ENCODE measurements around the gene VEGFB.
A peak's percentile ranks its signal among the peaks of the same experiment; 100 is the strongest.

Gene VEGFB

DNA sequence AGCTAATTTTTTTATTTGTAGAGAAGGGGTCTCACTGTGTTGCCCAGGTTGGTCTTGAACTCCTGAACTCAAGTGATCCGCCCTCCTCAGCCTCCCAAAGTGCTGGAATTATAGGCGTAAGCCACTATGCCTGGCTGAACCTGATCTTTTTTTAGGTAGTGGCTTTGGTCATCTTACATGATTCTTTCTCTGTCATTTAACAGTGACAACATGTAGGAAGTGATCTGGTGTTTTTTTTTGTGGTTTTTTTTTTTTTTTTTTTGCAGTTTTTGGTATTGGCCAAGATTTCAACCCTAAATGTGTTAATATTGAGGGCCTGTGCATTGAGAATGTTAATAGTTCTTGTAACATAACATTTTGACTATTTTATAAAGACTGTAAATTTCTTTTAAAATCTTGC lies 35.9 kb upstream of the VEGFB start:
- DNase-seq (ENCODE audit: low read depth), result no peak
- H3K4me3 ChIP-seq (ENCODE audit: low read depth, low read length), result no peak overlapping the region
- TF ChIP-seq, protein P1, sequence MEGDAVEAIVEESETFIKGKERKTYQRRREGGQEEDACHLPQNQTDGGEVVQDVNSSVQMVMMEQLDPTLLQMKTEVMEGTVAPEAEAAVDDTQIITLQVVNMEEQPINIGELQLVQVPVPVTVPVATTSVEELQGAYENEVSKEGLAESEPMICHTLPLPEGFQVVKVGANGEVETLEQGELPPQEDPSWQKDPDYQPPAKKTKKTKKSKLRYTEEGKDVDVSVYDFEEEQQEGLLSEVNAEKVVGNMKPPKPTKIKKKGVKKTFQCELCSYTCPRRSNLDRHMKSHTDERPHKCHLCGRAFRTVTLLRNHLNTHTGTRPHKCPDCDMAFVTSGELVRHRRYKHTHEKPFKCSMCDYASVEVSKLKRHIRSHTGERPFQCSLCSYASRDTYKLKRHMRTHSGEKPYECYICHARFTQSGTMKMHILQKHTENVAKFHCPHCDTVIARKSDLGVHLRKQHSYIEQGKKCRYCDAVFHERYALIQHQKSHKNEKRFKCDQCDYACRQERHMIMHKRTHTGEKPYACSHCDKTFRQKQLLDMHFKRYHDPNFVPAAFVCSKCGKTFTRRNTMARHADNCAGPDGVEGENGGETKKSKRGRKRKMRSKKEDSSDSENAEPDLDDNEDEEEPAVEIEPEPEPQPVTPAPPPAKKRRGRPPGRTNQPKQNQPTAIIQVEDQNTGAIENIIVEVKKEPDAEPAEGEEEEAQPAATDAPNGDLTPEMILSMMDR (IDR thresholded peaks at IDR 0.05; ENCODE audit: insufficient read depth, low read depth, low read length, missing control alignments), result no peak

DNA sequence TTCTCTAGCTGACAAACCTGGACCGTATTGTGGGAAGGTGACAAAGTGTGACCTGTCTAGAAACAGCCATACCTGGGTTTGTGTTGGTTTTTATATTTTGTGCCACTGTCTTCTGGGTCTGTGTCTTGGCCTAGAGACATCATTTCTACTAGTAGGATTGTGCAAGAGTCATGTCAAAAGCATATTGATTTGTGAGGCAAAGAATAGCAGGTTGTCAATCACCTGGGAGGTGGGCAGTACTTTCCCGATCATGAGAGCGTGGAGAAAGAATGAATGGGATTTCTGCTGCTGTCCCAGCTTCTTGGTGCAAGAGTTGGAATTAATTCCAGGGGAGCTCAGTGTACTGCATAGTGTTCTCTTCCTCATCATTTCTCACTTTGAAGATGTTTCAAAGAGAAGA lies 32.8 kb upstream of the VEGFB start:
- TF ChIP-seq, protein P1 (IDR thresholded peaks at IDR 0.05; ENCODE audit: insufficient read depth, low read depth, low read length, missing control alignments), result no peak
- no peak overlapping the region for H3K4me3 ChIP-seq (ENCODE audit: low read depth, low read length)

DNA sequence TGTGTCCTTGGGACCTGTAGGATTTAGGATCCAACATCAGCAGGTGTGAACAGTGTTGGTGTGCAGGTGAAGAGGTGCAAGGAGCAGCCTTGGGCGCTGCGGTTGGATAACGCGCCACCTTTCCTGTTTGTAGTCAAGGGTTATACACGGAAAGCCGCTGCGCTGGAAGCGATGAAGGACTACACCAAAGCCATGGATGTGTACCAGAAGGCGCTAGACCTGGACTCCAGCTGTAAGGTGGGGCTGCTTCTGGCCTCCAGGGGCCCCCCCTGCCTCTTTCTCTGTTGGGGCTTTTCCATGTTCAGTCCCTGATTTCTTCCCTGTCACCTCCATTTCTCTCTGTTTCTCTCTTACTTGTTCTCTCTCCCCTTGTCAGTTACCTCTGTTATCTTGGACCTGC lies 31.4 kb upstream of the VEGFB start:
- no peak for DNase-seq (ENCODE audit: low read depth)
- H3K4me3 ChIP-seq (ENCODE audit: low read depth, low read length), result no peak overlapping the region
- TF ChIP-seq, protein P1 (IDR thresholded peaks at IDR 0.05; ENCODE audit: insufficient read depth, low read depth, low read length, missing control alignments), result no peak

More for the DNA sequence above, 32.8 kb upstream of the VEGFB start:
- DNase-seq (ENCODE audit: low read depth), result no peak

DNA sequence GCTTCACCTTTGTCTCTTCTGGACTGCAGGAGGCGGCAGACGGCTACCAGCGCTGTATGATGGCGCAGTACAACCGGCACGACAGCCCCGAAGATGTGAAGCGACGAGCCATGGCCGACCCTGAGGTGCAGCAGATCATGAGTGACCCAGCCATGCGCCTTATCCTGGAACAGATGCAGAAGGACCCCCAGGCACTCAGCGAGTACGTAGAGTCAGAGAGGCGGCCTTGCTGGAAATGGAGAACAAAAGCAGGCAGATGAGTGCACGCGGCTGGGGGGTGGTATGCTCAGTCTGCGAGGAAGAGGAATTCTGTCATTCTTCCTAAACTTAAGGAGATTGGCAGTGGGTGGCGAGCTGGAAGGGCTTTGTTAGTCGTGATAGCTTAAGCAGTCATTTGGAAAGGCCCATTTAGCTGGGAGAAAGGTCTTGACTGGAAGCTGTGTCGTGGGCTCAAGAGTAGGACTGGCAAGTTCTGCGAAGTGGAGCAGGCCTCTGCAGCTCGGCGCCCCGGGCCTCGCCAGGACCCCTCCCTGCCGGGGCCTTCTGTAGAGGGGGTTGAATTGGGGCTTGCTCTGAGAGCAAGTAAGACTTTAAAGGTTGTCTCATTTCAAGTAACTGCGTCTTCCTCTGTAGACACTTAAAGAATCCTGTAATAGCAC lies 30.8 kb upstream of the VEGFB start:
- no peak overlapping the region for H3K4me3 ChIP-seq (ENCODE audit: low read depth, low read length)
- DNase-seq (ENCODE audit: low read depth), result no peak
- TF ChIP-seq, protein P1 (IDR thresholded peaks at IDR 0.05; ENCODE audit: insufficient read depth, low read depth, low read length, missing control alignments), result no peak

DNA sequence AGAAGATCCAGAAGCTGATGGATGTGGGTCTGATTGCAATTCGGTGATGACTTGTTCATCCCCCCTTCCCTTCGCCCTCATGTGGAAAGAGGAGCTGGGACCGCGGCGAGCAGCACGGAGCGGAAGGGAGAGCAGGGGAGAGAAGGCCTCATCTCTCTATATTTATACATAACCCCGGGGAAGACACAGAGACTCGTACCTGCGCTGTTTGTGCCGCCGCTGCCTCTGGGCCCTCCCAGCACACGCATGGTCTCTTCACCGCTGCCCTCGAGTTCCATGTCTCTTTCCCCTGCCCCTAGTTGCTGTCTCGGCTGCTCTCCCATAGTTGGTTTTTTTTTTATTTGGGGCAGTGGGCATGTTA lies 30.3 kb upstream of the VEGFB start:
- TF ChIP-seq, protein P1 (IDR thresholded peaks at IDR 0.05; ENCODE audit: insufficient read depth, low read depth, low read length, missing control alignments), result no peak

DNA sequence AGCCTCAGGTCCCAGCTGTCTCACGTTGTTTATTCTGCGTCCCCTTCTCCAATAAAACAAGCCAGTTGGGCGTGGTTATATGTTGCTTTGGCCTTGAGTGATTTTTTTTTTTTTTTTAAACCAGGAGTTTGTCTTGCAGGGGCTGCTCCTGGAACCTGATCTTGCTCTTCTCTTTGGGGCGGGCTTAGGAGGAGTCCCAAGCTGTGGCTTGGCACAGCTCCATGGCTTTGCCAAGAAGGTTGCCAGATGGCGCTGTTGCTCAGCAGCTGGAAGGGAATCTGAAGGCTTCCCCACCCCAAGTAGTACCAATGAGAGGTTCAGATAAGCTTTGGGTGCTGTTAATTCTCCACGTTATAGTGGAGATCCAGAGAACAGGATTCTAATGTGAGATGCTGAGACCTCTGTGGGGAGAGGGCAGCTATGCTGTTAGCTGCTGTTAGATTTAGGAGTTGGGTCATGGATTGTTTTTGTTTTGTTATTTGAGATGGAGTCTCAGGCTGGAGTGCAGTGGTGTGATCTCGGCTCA lies 29.9 kb upstream of the VEGFB start:
- TF ChIP-seq, protein P1 (IDR thresholded peaks at IDR 0.05; ENCODE audit: insufficient read depth, low read depth, low read length, missing control alignments), result peak; percentile 67
- peak; percentile 87 for DNase-seq (ENCODE audit: low read depth)
- no peak overlapping the region for H3K4me3 ChIP-seq (ENCODE audit: low read depth, low read length)

More for the DNA sequence above, 30.3 kb upstream of the VEGFB start:
- no peak for DNase-seq (ENCODE audit: low read depth)
- H3K4me3 ChIP-seq (ENCODE audit: low read depth, low read length), result no peak overlapping the region

Measured in GM12865 (cell line).